Gastroesophageal sphincter (tissue), 4 donors: ENCODE data around the gene YES1. TPM values are rescaled to one million over a fixed set of nuclear protein-coding genes. Genes with fewer than 3 reads are reported as not detected.

Source experiments
- ATAC-seq: fragments of 150-250 bp; one replicate; pipeline ENCODE4 v1.9.1; 2016; ENCODE audit warnings: mild to moderate bottlenecking, moderate library complexity
- H3K27ac ChIP-seq, 4 donors: fragments of 200-600 bp; sonication (generic) in 3 of 4; 1 replicate in 3 of 4; 2 replicates in 1 of 4; pipeline ENCODE4 v1.5.1; 2016 to 2019
- H3K27me3 ChIP-seq: fragments of 200-600 bp; sonication (generic); one replicate; pipeline ENCODE4 v1.5.1; 2019
- H3K36me3 ChIP-seq, 2 donors: fragments of 200-600 bp; sonication (generic); one replicate each; pipeline ENCODE4 v1.5.1; 2019; ENCODE audit warnings: control low read depth in 1 of 2
- H3K4me1 ChIP-seq, 3 donors: fragments of 200-600 bp; sonication (generic); 1 replicate in 2 of 3; 2 replicates in 1 of 3; pipeline ENCODE4 v1.5.1; 2016 to 2019; ENCODE audit warnings: control low read depth in 2 of 3
- H3K4me3 ChIP-seq, 2 donors: fragments of 200-600 bp; sonication (generic); one replicate each; pipeline ENCODE4 v1.5.1; 2019; ENCODE audit warnings: mild to moderate bottlenecking in 1 of 2, moderate library complexity in 1 of 2
- H3K9me3 ChIP-seq, 3 donors: fragments of 200-600 bp; sonication (generic); one replicate each; pipeline ENCODE4 v1.5.1; 2017 to 2019; ENCODE audit warnings: control low read depth in 2 of 3
- CTCF ChIP-seq, 4 experiments: fragments of 200-600 bp in 2 of 4; fragments of 450-650 bp in 2 of 4; sonication (generic) in 1 of 4; IDR thresholded peaks; one replicate each; pipeline ENCODE4 v1.5.1; 2017 to 2019; ENCODE audit warnings: antibody characterized with exemption in 4 of 4, mild to moderate bottlenecking in 2 of 4, moderate library complexity in 2 of 4
- EP300 ChIP-seq: sonication (generic); formaldehyde crosslinking; IDR thresholded peaks from one replicate; pipeline ENCODE4 v1.6.1; 2017; ENCODE audit warnings: antibody characterized with exemption, mild to moderate bottlenecking
- POLR2A ChIP-seq, 2 donors: fragments of 450-650 bp; IDR thresholded peaks; one replicate each; pipeline ENCODE4 v1.6.1; 2017; ENCODE audit warnings: antibody characterized with exemption in 2 of 2, mild to moderate bottlenecking in 2 of 2, moderate library complexity in 1 of 2
- POLR2AphosphoS5 ChIP-seq: sonication (generic); formaldehyde crosslinking; IDR thresholded peaks from one replicate; pipeline ENCODE4 v1.6.1; 2017; ENCODE audit warnings: antibody characterized with exemption
- WGBS, 2 donors: methylation state at CpG; one replicate each; pipeline ENCODE4 v1.1.5; 2018; ENCODE audit warnings: low coverage in 1 of 2; 5-methylcytosine and 5-hydroxymethylcytosine counted together
- total RNA-seq, 4 donors: library from RNA; depleted of rRNA; stranded (reverse); fragments of >200 nt; gene quantifications; one replicate each; pipeline ENCODE4 v1.1.0, GENCODE V29; 2016

YES1 gene
- total RNA-seq, 4 donors from 2014 or later = 84.1 to 127 (median 96.8) TPM

GRCh38 chr18:845152-845819 is 33.2 kb upstream of the YES1 start:
- WGBS, 2 donors = 33 to 43% methylated on average over 5 to 7 of the region's 9 CpGs
- Histone ChIP-seq H3K27me3 (no peaks in the 10 kb centered on the region), H3K9me3 (no peaks in the 10 kb centered on the region), H3K4me1 (no peaks in the 10 kb centered on the region), H3K4me3 (no peak overlapping the region), H3K27ac (no peak overlapping the region), H3K36me3 (no peaks in the 10 kb centered on the region)
- peak; percentile 58 for ATAC-seq
- TF ChIP-seq POLR2AphosphoS5 = peak; percentile 12
- TF ChIP-seq POLR2A (IDR thresholded peaks at IDR 0.05) = no peak

GRCh38 chr18:841647-842370 is 29.8 kb upstream of the YES1 start:
- H3K4me3 ChIP-seq = no peak overlapping the region
- H3K4me1 ChIP-seq = peaks cover 0 to 9% (median 0%) of the 10 kb centered on the region in 3 donors
- no peaks in the 10 kb centered on the region for H3K27me3 ChIP-seq
- H3K27ac ChIP-seq = no peak overlapping the region
- WGBS, 2 donors = 40 to 44% methylated on average over 14 to 15 of the region's 15 CpGs
- no peaks in the 10 kb centered on the region for H3K9me3 ChIP-seq
- no peak for ATAC-seq
- no peaks in the 10 kb centered on the region for H3K36me3 ChIP-seq
- no peak for TF ChIP-seq POLR2AphosphoS5
- TF ChIP-seq CTCF (IDR thresholded peaks at IDR 0.05) = no peak
- no peak for TF ChIP-seq EP300
- no peak for TF ChIP-seq POLR2A (IDR thresholded peaks at IDR 0.05)

- no peak overlapping the region for H3K4me3 ChIP-seq
- no peaks in the 10 kb centered on the region for H3K27me3 ChIP-seq
- no peak for TF ChIP-seq EP300
- peaks cover 0 to 9% (median 0%) of the 10 kb centered on the region in 3 donors for H3K4me1 ChIP-seq
- WGBS, 2 donors = 100% methylated on average over 1 to 2 of the region's 2 CpGs
- ATAC-seq = no peak
- no peaks in the 10 kb centered on the region for H3K36me3 ChIP-seq
- H3K27ac ChIP-seq = no peak overlapping the region
- no peaks in the 10 kb centered on the region for H3K9me3 ChIP-seq
Measured at GRCh38 chr18:840516-840915, 28.5 kb upstream of the YES1 start.

- WGBS, 2 donors = 79 to 83% methylated on average over 1 of the region's 1 CpG
- ATAC-seq = no peak
Measured at GRCh38 chr18:840023-840408, 28.0 kb upstream of the YES1 start.

GRCh38 chr18:839224-840022 is 27.4 kb upstream of the YES1 start:
- Histone ChIP-seq H3K27ac (no peak overlapping the region), H3K9me3 (no peaks in the 10 kb centered on the region), H3K36me3 (no peaks in the 10 kb centered on the region), H3K27me3 (no peaks in the 10 kb centered on the region), H3K4me1 (peaks cover 0 to 9% (median 0%) of the 10 kb centered on the region in 3 donors), H3K4me3 (no peak overlapping the region)
- ATAC-seq = peak; percentile 86
- WGBS, 2 donors = 33 to 80% methylated on average over 1 to 2 of the region's 14 CpGs
- TF ChIP-seq POLR2AphosphoS5 = no peak
- TF ChIP-seq CTCF (IDR thresholded peaks at IDR 0.05) = peak; percentile 85 to 97 (median 92)

More at GRCh38 chr18:840023-840408, 28.0 kb upstream of the YES1 start:
- H3K36me3 ChIP-seq = no peaks in the 10 kb centered on the region
- H3K27me3 ChIP-seq = no peaks in the 10 kb centered on the region
- H3K4me1 ChIP-seq = peaks cover 0 to 9% (median 0%) of the 10 kb centered on the region in 3 donors
- TF ChIP-seq CTCF (IDR thresholded peaks at IDR 0.05) = no peak
- TF ChIP-seq POLR2AphosphoS5 = no peak
- no peak for TF ChIP-seq EP300
- TF ChIP-seq POLR2A (IDR thresholded peaks at IDR 0.05) = no peak
- H3K4me3 ChIP-seq = no peak overlapping the region
- no peaks in the 10 kb centered on the region for H3K9me3 ChIP-seq
- H3K27ac ChIP-seq = no peak overlapping the region
